Activated CD4-positive, CD25-positive, alpha-beta regulatory T cell treated with anti-CD3 and anti-CD28 coated beads, Interleukin-2, amount 50 U/mL, for 72 hours (primary cell): Measurements from ENCODE around the gene RASL10B.
A peak's percentile ranks its signal among the peaks of the same experiment; 100 is the strongest.
"Not testable (repeated sequence)": the region's sequence is repeated elsewhere in the genome, so short reads cannot be mapped to it uniquely, and the experiment has no call there.

ENCODE experiments used
- DNase-seq: peaks from one replicate; pipeline ENCODE4 v3.0.0; 2021

The RASL10B gene

GRCh38 chr17:35743626-35744328 lies 12.3 kb downstream of the RASL10B start:
- DNase-seq: no peak

DNA sequence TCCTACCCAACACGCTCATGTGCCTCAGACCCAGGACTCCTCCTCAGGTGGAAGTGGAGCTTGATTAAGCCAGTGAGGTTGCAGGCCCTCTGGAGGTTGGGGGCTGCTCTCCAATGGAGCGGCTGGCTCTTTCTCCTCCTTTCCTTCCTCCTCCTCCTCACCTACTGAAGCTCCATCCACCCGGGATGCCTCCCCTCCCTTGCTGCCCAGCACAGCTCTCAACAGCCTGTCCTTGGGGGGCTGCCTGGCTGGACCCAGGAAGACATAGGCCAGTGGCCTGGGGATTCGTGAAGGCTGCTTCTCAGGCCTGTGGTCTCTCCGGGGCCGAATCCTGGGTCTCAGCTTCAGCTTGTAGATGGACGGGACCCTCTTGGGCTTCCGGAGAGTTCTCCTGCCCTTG lies 13.4 kb downstream of the RASL10B start:
- DNase-seq: no peak

- no peak for DNase-seq
These were observed 13.8 kb downstream of the RASL10B start for GRCh38 chr17:35745246-35745645.

DNA sequence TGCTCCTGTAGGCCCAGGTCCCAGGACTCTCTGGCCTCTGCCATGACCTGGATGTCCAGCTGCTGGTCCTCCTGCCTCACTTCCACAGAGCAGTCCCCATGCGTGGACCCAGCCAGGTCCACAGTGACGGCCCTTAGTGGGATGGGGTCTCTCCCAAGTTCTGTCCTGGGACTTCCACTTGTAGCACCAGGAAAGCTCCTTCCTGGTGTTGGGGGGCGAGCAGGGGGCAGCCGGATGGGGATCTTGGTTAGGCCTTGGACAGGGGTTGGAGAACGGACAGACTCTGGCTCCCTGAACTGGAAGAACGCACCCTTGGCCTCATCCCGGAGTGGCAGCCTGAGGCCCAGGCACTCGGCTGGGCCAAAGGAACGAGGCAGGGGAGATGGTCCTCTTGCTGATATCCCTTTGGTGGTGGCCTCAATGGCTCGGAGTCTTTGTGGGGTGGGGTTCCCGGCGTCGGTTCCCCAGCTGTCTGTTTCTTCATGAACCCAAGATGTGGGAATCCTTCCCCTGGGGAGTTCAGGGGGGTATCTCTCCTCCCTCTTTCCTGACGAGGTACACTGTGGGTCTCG lies 14.4 kb downstream of the RASL10B start:
- DNase-seq: no peak

GRCh38 chr17:35747540-35748017 lies 16.1 kb downstream of the RASL10B start:
- DNase-seq: peak; percentile 76

DNA sequence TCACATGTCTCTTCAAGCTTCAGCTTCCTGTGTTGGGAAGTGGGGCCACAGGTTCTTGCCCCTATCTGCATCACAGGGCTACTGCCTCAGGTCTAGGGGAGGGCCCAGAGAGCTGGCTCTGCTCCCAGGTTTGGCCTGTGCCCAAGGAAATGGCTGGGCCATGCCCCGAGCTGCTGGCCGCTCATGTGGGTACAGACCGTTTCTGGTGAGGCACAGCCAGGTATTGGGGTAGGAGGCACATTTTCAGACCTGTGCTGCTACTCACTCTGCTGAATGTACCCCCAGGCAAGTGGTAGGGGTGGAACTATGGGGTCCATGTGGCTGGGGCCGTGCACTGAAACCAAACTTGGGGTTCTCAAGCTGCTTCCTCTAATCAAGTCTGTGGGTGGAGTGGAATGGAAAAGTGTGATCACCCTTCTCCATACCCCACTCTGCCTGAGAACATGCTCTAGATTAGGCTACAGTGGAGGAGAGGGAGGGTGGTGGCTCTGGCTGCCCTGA lies 17.0 kb downstream of the RASL10B start:
- no peak for DNase-seq

GRCh38 chr17:35748979-35749378 lies 17.5 kb downstream of the RASL10B start:
- no peak for DNase-seq

DNA sequence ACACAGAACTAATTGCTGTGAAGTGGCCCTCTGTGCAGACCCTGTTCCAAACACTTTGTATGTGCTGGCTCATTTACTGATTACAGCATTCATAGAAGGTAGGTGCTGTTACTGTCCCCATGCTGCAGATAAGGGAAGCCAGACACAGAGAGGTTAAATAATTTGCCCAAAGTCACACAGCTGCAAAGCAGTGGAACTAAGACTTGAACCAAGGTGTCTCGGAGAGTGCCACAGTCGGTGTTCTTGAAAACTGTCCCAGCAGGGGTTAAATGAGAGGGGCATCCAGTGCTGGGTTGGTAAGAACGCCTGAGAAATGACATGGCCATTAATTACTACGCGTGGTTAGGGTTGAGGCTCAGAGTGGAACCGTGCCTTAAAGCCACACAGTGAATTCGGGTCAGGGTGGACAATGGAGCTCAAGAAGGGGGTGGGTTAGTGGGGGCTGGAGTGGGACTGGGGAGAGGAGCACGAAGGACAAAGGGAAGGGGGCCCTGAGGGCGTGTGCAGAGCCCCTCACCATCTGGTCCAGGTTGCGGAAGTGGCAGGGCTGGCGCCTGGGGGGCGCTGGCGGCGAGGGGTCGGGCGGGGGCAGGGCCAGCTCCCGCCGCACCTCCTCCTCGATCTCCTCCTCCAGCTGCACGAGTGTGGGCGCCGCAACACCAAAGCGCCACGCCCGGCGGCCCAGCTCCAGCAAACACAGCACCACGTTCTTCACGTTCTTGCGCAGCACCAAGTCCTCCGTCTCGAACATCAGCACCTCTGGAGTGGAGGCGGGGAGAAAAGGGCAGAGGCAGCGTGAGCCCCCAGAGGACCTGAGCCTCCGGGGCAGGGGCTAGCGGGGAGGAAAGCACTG lies 18.3 kb downstream of the RASL10B start:
- DNase-seq: no peak

GRCh38 chr17:35750526-35751395 lies 19.3 kb downstream of the RASL10B start:
- no peak for DNase-seq

DNA sequence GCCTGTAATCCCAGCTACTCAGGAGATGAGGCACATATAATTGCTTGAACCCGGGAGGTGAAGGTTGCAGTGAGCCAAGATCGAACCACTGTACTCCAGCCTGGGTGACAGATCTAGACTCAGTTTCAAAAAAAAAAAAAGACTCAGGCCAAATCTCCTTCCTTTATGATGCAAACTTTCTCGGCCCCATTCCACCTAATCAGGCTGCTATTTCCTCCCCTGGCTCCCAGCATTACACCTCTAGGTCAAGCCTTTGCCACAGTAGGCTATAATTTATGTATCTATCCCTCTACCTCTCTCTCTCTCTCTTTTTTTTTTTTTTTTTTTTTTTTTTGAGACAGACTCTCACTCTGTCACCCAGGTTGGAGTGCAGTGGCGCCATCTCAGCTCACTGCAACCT lies 20.1 kb downstream of the RASL10B start:
- not testable (repeated sequence) for DNase-seq

- DNase-seq: no peak
These were observed 21.0 kb downstream of the RASL10B start for GRCh38 chr17:35752471-35752870.

DNA sequence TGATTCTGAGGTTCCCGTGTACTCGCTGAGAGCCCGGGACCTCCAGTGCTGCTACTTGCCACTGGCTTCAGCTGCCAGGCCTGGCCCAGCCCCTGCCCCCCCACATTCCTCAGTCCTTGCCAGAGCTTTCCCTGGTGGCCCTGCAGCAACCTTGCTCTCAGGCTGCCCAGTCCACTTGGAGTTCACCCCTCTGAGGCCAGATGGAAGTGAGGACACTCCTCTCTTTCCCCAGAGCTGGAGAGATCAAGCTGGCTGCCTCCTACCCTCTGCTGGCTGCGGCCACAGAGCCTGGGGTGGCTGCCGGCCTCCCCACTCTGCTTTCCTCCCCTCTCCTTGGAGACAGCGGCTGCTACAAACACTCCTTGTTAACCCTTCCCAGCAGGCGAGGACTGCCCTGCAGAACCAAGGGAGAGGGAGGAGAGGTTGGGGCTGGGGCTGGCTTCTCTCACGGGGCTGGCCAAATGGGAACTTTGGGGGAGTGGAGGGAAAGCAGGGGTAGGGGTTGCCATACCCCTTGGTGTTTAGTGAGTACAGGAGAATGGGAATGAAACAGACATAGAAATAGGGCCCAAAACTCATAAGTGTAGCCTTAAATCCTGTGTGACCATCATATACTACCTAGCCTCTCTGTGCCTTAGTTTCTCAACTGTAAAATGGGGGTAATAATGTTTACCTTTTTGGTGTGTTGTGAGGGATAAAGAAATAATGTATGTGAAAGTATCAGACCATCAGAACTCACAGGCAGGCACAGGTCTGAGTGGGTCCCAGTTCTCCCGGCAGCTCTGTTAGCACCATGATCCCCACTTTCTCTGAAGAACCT lies 21.7 kb downstream of the RASL10B start, which contains the start of gene GAS2L2:
Gene GAS2L2 (minus strand): TSS at position 295 of the 820 bp plus-strand sequence. CDS start 389 bp downstream, outside the sequence.
- DNase-seq: no peak

- DNase-seq: no peak
These were observed 25.8 kb downstream of the RASL10B start for GRCh38 chr17:35757243-35757642.

DNA sequence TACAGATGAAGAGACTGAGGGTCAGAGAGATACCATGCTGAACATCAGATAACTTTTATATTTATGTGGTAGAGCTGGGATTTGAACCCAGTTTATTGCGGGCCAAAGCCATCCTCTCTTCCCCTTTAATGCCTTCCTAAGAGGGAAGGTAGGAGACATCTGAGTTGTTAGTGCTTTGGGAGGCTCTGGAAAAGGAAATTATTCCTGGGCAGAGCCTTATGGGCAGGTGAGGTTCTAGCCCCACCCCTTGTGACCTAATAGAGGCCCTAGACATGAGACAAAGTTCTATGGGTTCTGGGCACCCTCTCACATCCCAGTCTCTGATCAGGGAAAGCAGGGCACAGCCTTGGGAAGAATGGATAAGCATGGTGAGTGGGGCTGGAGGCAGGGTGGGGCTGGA lies 29.1 kb downstream of the RASL10B start, which contains the start of gene C17orf50:
Gene C17orf50 (plus strand): TSS at position 301 of the 400 bp plus-strand sequence. CDS start 55 bp downstream, at position 356.
- DNase-seq: no peak

DNA sequence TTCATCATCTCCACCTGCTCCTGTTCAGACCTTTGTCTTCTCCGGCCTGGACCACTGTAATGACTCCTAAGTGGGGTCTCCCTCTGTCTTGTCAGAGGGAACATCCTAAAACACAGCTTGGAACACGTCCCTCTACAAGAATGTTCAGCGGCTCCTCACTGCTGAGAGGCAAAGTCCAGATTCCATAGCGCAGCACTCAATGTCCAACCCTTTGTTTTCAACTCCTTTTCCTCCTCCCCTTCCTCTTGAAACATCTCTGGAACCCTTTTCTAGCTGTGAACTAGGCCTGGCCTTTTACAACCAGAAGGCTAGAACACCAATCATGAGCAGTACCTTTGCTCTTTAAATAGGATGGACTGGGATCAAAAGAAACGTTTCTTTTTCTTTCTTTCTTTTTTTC lies 30.2 kb downstream of the RASL10B start:
- no peak for DNase-seq

DNA sequence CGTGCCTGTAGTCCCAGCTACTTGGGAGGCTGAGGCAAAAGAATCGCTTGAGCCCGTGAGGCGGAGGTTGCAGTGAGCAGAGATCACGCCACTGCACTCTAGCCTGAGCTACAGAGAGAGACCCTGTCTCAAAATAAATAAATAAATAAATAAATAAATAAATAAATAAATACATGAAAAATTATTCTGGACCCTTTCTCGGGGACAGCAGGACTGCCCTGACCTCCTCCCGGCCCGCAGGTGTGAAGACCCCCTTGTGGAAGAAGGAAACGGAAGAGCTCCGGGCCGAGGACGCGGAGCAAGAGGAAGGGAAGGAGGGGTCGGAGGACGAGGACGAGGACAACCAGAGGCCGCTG lies 32.3 kb downstream of the RASL10B start:
- no peak for DNase-seq

- DNase-seq: peak; percentile 93
These were observed 32.9 kb downstream of the RASL10B start for GRCh38 chr17:35764123-35764991.

DNA sequence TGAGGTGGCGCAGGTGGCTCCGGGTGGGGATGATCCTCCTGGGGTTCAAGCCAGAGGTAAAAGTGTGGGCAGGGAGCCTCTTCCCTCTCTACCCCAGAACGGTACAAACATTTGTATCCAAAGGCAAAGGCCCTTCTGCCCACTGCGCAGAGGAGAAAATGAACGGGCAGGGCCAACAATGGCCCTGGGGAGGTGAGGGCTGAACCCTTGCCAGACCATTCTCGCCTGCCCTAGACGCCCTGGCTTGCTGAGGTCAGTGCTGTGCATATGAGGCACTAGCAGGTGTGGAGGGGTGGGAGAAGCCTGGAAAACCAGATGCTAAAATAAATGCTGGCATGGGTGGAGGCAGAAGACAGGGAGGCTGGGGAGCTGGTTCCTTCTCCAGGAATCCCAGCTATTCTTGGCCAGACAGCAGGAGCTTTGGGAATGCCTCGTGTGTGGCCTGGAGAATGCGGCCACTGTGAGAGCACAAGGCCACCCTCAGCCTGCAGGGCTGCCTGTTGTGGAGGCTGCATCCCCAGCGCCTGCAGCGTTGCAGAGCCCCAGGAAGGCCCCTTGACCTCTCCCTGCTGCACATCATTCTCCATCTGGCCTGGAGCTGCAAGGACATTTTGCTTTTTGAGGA lies 33.8 kb downstream of the RASL10B start:
- DNase-seq: no peak

DNA sequence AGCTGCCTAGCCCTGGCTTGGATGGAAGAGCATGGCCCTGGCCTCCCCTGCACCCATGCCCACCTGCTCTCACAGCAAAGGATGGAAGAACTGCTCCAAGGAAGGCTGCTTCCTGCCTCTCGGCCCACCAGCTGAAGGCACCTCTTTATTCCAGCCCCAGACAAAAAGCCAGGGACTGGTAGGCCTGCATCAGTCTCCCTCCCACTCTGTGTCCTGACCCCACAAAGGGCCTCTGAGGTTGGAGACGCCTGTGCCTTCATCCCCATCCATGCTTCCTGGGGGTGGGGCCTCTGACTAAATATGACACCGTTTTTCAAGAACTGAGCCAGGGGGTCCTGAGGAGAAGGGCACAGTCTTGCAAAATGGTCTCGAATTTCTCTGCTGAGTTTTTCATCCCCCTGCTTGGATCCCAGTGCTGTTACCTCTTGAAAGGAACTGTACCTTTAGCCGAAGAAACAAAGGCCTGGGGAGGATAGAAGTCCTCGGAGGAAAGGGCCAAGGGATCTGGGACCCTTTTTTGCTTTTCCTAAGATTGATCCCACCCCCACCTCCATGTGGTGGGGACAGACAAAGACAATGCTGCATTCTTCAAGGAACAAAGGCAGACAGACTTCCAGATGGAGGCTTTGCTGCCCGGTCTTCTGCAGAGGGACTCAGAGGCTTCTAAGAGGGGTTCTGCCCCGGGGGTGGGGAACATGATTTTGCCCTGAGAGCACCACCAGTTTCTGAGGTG lies 34.5 kb downstream of the RASL10B start:
- DNase-seq: no peak
